Adipose tissue (tissue), 3 donors: ENCODE data around the gene ADAMTS14. TPM values are rescaled to one million over a fixed set of nuclear protein-coding genes. Genes with fewer than 3 reads are reported as not detected.

Source experiments
- H3K27ac ChIP-seq: one replicate; pipeline ENCODE4 v1.5.1; 2013; ENCODE audit warnings: low read depth, low read length
- WGBS, 3 donors: extraction: QIAGEN DNeasy Blood & Tissue Kit; methylation state at CpG; one replicate each; pipeline ENCODE4 v1.1.7; 2013; 5-methylcytosine and 5-hydroxymethylcytosine counted together
- polyA plus RNA-seq, 3 donors: library from polyadenylated mRNA; stranded (reverse); fragments of 200-250 nt; gene quantifications; one replicate each; pipeline ENCODE4 v1.2.3, GENCODE V29; 2013
- donor health status: healthy with polysubstance abuse.
- donor health status: Bipolar disorder and iron deficiency.
- donor health status: healthy.

The ADAMTS14 gene
- polyA plus RNA-seq, 3 donors = under 0.01 to 0.94 (median 0.07) TPM

DNA sequence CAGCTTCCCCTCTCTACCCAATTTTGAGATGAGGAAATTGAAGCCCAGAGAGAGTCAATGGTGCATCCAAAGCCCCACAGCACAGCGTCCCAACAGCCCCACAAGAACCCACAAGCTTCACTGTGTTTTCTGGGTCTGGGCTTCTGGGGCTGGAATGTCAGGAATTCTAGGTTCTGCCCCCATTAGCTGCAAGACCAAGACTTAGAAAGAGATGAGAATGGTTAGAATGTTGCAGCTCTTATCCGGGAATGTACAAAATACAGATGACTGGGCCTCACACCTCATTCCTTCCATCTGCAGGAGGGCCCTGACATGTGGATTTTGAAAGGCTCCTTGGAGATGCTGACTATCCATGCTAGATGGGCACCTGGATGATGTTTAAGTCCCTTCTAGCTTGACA is 137.4 kb downstream of the ADAMTS14 start:
- WGBS, 3 donors = 90 to 96% (median 91%) methylated on average over 2 of the region's 2 CpGs
- no peak overlapping the region for H3K27ac ChIP-seq

DNA sequence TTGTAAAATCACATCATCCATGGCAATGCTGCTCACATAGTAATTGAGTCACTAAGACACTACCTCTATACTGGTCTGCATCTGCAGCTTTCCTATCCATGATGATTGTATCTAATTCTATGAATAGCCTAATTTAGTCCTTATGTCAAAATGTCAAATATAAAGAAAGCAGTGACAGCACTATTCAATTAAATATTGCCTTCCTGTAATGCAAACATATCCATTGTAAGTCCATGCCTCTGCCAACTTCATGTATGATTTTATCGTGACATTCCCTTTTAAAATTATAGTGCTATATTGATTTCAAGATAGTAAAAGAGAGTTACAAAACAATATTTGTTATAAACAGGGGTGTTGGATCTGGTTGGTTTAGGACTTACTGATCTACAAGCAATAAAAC is 138.7 kb downstream of the ADAMTS14 start:
- WGBS, 3 donors = 0 to 36% (median 29%) methylated on average over 1 of the region's 1 CpG
- no peak overlapping the region for H3K27ac ChIP-seq

DNA sequence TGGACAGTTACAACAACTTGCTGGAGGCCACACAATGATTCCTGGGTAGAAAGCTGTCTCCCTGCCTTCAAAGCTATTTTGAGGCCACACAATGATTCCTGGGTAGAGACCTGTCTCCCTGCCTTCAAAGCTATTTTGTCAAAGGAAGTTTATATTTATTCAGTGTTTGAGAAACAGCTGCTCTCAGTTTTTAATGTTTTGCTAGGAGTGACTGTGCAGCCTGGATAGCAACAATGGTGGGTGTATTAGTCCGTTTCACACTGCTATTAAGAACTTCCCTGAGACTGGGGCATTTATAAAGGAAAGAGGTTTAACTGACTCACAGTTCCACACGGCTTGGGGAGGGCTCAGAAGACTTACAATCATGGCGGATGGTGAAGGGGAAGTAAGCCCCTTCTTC is 139.6 kb downstream of the ADAMTS14 start:
- H3K27ac ChIP-seq = no peak overlapping the region
- 70 to 81% (median 77%) methylated on average over 3 of the region's 3 CpGs for WGBS, 3 donors

Other genes starting within 250 kb of the ADAMTS14 start
- under 1 TPM in 1 of 3 donors, not detected in 2; 0.04 TPM for gene NODAL, start 230.8 kb upstream of the ADAMTS14 start, polyA plus RNA-seq
- gene PALD1, start 193.7 kb upstream of the ADAMTS14 start, polyA plus RNA-seq = 1 to 10 TPM; 2.3 to 4.7 (median 3.8) TPM
- 1 to 10 TPM in 2 of 3 donors, under 1 TPM in 1; 0.43 to 3.7 (median 2.4) TPM for gene PRF1, start 69.8 kb upstream of the ADAMTS14 start, polyA plus RNA-seq
- gene TBATA, start 112.9 kb downstream of the ADAMTS14 start, polyA plus RNA-seq = under 1 TPM in 1 of 3 donors, not detected in 2; 0.10 TPM
- 10 to 100 TPM in 2 of 3 donors, 1 to 10 TPM in 1; 7.3 to 10.9 (median 10.7) TPM for gene SGPL1, start 143.4 kb downstream of the ADAMTS14 start, polyA plus RNA-seq
- gene PCBD1, start 216.1 kb downstream of the ADAMTS14 start, polyA plus RNA-seq = 100 to 1,000 TPM in 2 of 3 donors, 10 to 100 TPM in 1; 97.6 to 158 (median 113) TPM